HG03159 (cell line): ENCODE results near the gene SLC25A1.

Source experiments
- ATAC-seq: cut with Tn5 transposase; IDR thresholded peaks from one replicate; pipeline ENCODE4 v1.9.1; 2021; ENCODE audit warnings: mild to moderate bottlenecking, moderate library complexity; ENCODE audit not compliant: unreplicated experiment

The SLC25A1 gene

GRCh38 chr22:19178657-19179496 lies at the start of gene SLC25A1:
SLC25A1 (minus strand) TSS chr22:19178736; CDS start chr22:19178673, 63 bp downstream.
- ATAC-seq, result peak; percentile 53

DNA sequence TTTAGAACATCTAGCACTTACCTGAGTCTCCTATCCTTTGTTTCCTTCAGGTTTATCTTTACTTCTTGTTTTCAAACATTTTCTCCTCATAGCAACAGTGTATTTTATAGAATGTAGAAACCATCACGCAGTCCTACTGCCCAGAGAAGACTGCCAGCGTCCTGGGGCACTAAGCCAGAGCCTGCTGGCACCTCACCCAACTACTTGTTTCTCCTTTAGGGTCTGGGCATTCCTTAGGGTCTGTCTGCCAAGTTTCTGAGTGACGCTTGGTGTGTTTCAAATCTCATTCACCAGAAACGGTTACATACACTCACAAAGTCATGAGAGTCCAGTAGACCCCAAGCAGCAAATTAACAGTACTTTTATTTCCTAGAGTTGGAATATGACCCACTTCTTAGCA lies 49.6 kb upstream of the SLC25A1 start:
- no peak for ATAC-seq

DNA sequence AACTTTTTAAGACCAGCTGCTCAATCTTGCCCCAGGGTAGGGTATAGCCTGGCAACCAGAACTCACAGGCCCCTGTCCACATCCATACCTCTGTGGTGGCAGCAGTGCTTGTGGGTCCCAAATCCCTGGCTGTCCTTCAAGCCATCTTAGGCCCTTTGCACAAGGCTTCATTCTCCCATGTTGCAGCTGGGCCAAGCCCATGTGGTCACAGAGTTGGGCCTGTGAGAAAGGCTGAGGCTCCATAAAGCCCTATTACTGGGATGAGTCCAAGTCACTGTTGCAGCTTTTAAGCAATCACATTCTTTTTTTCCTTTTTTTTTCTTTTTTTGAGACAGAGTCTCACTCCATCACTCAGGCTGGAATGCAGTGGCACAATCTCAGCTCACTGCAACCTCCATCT lies 47.9 kb upstream of the SLC25A1 start:
- no peak for ATAC-seq

DNA sequence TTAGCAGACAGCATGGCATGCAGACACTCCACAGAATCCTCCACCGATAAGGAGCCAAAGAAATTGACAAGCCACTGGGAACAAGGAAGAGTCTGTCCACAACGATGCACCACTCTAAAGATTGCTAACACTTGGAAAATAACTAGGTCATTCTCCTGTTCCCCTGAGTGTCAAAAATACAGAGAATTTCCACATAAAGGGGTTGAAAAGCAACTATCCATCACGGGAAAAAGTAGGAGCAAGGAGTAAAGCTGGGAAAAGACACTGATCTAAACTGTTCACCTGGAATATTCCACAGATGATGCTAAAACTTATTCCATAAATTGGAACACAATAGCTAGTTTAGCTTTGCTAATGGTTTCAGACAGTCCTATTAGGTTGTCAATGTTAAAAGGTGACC lies 47.0 kb upstream of the SLC25A1 start:
- ATAC-seq, result no peak

GRCh38 chr22:19224985-19225384 lies 46.4 kb upstream of the SLC25A1 start:
- ATAC-seq, result no peak

GRCh38 chr22:19224557-19224956 lies 46.0 kb upstream of the SLC25A1 start:
- ATAC-seq, result no peak

DNA sequence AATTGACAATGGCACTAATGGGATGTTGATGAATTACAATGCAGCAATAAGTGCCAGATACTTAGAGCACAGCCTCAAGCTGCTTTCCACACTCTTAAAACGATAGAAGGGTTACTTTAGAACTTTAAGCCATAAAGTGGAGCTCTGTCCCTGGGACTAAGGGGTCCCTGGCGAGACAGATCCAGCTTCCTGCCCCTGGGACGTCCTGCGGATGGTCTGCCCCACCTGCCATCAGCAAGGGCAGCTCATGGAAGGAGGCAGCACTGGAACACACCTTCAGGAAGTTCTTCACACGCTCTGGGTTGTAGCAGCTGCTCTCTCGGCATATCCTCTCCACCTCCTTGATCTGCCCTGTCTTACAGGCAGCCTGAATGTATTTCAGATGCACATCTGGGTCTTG lies 45.1 kb upstream of the SLC25A1 start:
- no peak for ATAC-seq

GRCh38 chr22:19223110-19223509 lies 44.6 kb upstream of the SLC25A1 start:
- ATAC-seq, result no peak

GRCh38 chr22:19222242-19223005 lies 43.9 kb upstream of the SLC25A1 start:
- ATAC-seq, result no peak

GRCh38 chr22:19220867-19221266 lies 42.3 kb upstream of the SLC25A1 start:
- no peak for ATAC-seq

DNA sequence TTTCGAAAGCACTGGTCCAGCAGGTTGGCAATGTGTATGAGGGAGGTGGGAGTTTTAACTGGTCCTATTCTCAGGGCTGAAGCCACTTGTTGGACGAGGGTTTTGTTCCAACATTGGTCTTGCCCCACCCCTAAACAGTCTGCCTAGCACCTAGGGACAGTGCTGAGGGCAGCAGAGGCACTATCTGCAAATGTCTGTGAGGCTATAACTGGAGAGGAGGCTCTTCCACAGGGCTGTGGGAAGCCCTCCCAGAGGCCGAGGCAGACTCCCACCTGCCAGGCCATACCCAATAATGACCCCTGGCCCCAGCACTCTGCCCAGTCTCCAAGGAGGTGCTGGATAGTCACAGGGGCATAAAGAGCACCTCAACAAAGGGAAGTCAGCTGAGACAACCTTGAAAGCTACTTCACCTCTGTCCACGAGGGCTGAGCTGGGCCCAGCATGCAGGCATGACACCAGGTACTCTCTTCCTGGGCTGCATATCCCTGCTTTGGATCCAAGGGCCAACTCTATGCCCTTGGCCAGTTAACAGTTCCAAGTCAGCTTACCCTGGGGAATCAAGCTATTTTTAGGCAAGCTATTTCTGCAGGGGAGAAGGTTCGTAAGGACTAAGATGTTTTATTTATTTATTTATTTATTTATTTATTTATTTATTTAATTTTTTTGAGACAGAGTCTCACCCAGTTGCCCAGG lies 40.2 kb upstream of the SLC25A1 start:
- ATAC-seq, result no peak

DNA sequence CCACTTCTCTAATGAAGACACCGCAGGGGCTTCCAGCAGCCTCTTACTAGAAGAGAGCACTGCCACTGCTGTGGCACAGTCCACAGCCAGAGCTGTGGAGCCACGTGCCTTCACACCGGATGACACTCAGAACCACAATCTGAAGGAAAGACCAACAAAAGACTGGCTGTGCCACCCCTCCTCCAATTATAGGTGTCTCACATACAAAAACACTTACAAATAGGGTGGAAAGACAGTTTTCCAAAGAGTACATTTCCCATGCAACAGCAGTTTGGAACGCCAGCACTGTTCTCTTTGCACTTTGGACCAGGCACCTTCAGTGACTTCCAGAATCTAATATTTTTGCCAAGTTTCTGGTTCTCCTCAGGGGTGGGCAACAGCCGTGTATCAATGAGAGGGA lies 38.0 kb upstream of the SLC25A1 start:
- ATAC-seq, result no peak

GRCh38 chr22:19215360-19215759 lies 36.8 kb upstream of the SLC25A1 start:
- ATAC-seq, result no peak

GRCh38 chr22:19214078-19214473 lies 35.5 kb upstream of the SLC25A1 start:
- ATAC-seq, result no peak

DNA sequence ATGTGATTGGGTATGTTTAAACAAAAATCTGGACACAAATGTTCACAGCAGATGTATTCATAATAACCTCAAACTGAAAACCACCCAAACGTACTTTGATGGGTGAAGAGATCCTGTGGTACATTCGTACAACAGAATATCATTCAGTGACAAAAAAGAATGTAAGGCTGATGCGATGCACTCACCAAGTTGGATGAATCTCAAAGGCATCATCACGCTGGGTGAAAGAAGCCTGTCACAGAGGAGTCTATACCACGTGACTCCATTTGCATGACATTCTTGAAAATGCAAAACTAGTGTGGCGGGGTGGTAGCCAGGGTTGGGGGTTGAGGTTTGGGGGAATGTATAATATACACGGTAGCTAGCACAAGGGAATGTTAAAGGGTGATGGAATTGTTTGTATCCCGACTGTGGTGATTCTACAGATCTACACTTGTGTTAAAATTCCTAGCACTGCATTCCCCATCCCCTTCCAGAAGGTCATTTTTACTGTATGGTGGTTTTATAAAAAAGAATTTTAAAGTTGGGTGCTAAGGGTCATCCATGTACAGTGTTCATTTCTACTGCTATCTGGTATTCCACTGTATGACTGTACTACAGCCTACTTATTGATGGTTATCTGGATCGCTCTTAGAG lies 35.0 kb upstream of the SLC25A1 start:
- ATAC-seq, result no peak

GRCh38 chr22:19213001-19213400 lies 34.5 kb upstream of the SLC25A1 start:
- ATAC-seq, result no peak

DNA sequence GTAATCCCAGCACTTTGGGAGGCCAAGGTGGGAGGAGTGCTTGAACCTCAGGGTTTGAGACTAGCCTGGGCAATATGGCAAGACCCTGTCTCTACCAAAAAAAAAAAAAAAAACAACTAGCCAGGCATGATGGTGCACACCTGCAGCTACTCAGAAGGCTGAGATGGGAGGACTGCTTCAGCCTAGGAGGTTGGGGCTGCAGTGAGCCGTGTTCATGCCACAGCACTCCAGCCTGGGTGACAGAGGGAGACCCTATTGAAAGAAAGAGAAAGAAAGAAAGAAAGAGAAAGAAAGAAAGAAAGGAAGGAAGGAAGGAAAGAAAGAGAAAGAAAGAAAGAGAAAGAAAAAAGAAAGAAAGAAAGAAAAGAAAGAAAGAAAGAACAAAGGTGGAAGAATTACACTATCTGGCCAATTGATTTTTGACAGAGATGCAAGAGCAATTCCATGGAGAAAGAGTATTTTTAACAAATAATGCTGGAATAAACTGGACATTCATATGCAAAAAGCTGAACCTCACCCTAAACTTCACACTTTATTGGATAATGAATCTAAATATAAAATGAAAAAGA lies 33.9 kb upstream of the SLC25A1 start:
- no peak for ATAC-seq

- no peak for ATAC-seq
Measured at GRCh38 chr22:19210188-19210587, 31.7 kb upstream of the SLC25A1 start.

GRCh38 chr22:19208287-19208847 lies 29.8 kb upstream of the SLC25A1 start:
- ATAC-seq, result no peak

DNA sequence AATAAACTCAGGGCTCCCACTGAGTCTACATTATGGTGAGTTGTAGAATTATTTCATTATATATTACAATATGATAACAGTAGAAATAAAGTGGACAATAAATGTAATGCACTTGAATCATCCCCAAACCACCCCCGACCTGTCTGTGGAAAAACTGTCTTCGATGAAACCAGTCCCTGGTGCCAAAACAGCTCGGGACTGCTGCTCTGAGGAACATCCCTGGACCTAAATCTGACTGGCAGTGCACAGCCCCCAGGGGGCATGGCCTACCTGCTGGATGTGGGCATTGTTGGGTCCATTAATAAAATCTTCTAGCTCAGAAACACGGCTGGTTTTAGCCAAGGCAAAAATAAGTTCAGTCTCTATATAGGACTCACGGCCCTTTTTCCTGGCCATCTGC lies 29.3 kb upstream of the SLC25A1 start:
- ATAC-seq, result no peak
